Naive thymus-derived CD8-positive, alpha-beta T cell (primary cell): ENCODE measurements around the gene LYZL4. TPM values are rescaled to one million over a fixed set of nuclear protein-coding genes. Genes with fewer than 3 reads are reported as not detected.

Source experiments
- ATAC-seq, 2 donors: fragments of 150-1000 bp; cut with Tn5 transposase in 1 of 2; sonication (Bioruptor Pico), chemical (Tn5 transposase) in 1 of 2; 1 replicate in 1 of 2; 2 replicates in 1 of 2; pipeline ENCODE4 v1.10.0; 2021; ENCODE audit warnings: mild to moderate bottlenecking in 2 of 2, moderate library complexity in 2 of 2
- POLR2A ChIA-PET: fragments of 350-600 bp; sonication (Branson Sonifier 250); formaldehyde crosslinking; loops from one replicate; lab custom pipeline; 2021; ENCODE audit warnings: antibody characterized with exemption; lab: Charles Lee
- DNase-seq, 10 donors: peaks; one replicate each; pipeline versions ENCODE4 v3.0.0 to v3.0.0-alpha.2; 2020 to 2022
- H3K27ac Mint-ChIP-seq, 10 donors: one replicate each; pipeline ENCODE4 v1.8.0; 2020 to 2022; ENCODE audit warnings: mild to moderate bottlenecking in 10 of 10, mixed read lengths in 10 of 10, moderate library complexity in 4 of 10, inconsistent platforms in 1 of 10
- H3K27me3 Mint-ChIP-seq, 5 donors: one replicate each; pipeline ENCODE4 v1.8.0; 2021 to 2022; ENCODE audit warnings: mixed read lengths in 5 of 5
- H3K36me3 Mint-ChIP-seq, 3 donors: one replicate each; pipeline ENCODE4 v1.8.0; 2020 to 2022; ENCODE audit warnings: mixed read lengths in 3 of 3, mild to moderate bottlenecking in 2 of 3, inconsistent platforms in 1 of 3
- H3K4me1 Mint-ChIP-seq, 4 donors: one replicate each; pipeline ENCODE4 v1.8.0; 2021 to 2022; ENCODE audit warnings: mixed read lengths in 4 of 4
- H3K4me3 Mint-ChIP-seq, 10 donors: one replicate each; pipeline ENCODE4 v1.8.0; 2020 to 2022; ENCODE audit warnings: mild to moderate bottlenecking in 10 of 10, mixed read lengths in 10 of 10, moderate library complexity in 6 of 10, inconsistent platforms in 1 of 10
- H3K9me3 Mint-ChIP-seq, 9 donors: one replicate each; pipeline ENCODE4 v1.8.0; 2020 to 2022; ENCODE audit warnings: mixed read lengths in 9 of 9, mild to moderate bottlenecking in 3 of 9, inconsistent platforms in 1 of 9, moderate library complexity in 1 of 9
- polyA plus RNA-seq, 3 donors: library from polyadenylated mRNA; unstranded; fragments of 300-500 nt; fragmentation: Illumina TruSeq; gene quantifications; one replicate each; pipeline ENCODE4 v1.2.3, GENCODE V29; 2021
- total RNA-seq, 8 experiments: library from RNA in 2 of 8; stranded (reverse) in 2 of 8; gene quantifications; one replicate each; pipeline ENCODE4 v1.2.3 and lab custom pipeline; 2021 to 2026

The LYZL4 gene
- total and polyA plus RNA-seq, 5 experiments from 2014 or later: not detected

DNA sequence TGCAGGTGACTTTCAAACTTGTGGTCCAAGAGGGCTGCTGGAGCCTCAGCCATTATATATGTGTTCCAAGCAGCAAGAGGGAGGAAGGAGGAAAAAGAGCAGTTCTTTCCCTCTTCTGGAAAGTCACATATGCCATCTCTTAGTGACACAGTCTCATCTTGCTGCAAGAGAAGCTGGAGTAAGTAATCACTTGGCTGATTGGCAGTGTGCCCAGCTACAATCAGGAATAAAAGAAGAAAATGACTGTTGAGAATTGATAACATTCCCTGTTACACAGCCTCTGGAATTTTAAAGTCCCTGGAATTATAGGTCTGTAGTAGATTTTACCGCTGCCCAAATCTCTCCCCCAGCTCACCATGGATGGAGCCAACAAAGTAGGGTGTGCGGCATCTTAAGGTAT, 31.4 kb upstream of the LYZL4 start:
- peaks cover 4 to 7% (median 6%) of the 10 kb centered on the region in 4 donors for H3K4me1 Mint-ChIP-seq
- ATAC-seq (no peak), DNase-seq (no peak)
- no peak overlapping the region for H3K27ac Mint-ChIP-seq
- H3K36me3 Mint-ChIP-seq: no peaks in the 10 kb centered on the region
- no peak overlapping the region for H3K4me3 Mint-ChIP-seq
- POLR2A ChIA-PET: interaction anchor here (0.8 kb wide), 1 partner anchor 195 kb away, joined by 4 read pairs; no protein-coding TSS in a partner anchor
- H3K27me3 Mint-ChIP-seq: peaks cover 0 to 3% (median 0%) of the 10 kb centered on the region in 5 donors
- peaks cover 0 to 5% (median 0%) of the 10 kb centered on the region in 9 donors for H3K9me3 Mint-ChIP-seq

DNA sequence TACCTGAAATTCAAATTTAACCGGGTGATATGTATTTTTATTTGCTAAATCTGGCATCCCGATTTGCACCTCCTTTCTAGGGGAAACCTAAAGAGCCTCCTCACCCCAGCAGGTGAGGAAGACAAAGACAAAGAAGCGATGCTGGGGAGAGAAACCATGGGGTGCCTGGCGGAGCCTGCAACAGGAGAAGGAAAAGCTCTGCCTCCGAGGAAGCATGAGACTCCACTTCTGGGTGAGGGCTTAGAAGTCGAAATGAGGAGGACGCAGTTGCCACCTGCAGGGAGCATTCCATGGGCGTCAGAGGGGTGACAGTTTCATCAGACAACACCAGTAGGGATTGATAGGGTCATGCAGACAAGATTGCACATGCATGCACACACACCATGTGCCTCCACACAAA, 30.5 kb upstream of the LYZL4 start:
- Mint-ChIP-seq H3K4me3 (no peak overlapping the region), H3K9me3 (peaks cover 0 to 5% (median 0%) of the 10 kb centered on the region in 9 donors), H3K27ac (no peak overlapping the region), H3K27me3 (peaks cover 0 to 3% (median 0%) of the 10 kb centered on the region in 5 donors), H3K36me3 (no peaks in the 10 kb centered on the region), H3K4me1 (peaks cover 4 to 7% (median 6%) of the 10 kb centered on the region in 4 donors)
- DNase-seq (no peak), ATAC-seq (no peak)
- POLR2A ChIA-PET: no interaction called here

DNA sequence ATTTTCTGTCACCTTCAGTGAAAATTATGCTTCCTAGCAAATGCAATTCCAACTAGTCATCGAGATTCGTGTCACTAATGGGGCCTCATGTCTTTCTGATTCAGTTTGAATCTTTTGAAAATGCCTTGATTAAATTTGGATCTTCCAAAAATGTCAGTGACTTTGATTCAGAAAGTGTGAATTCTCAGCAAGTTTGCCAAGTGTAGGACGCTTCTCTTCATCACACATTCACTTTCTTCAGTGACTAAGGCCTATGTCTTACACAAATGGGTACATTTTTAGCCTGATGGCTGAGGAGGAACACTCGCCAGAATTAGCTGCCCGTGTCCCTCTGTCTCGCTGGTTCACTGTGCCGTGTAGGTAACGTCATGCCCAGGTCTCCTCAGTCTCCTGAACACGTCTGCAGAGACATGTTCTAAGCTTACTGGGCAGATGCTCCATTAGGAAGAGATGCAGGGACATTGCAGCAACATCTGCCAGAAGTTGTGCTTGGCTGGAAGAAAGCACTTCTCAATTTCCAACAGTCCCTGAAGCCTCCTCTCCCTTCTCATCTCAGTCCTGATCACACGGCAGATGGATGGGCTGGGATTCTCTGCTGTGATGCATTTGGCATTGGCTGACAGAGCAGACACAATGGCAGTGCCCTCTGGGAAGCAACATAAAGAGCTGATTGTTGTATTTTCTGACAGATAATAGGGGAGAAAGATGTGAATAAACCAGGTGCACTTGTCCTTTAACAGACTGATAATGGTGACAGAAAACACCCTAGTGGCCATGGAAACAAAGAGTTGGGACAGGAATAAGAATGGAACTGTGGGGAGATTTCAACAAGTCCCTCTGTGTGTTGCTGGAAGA, 29.1 kb upstream of the LYZL4 start:
- Mint-ChIP-seq H3K27me3 (peaks cover 0 to 2% (median 0%) of the 10 kb centered on the region in 5 donors), H3K4me1 (peaks cover 4 to 7% (median 6%) of the 10 kb centered on the region in 4 donors), H3K27ac (peak overlapping the region in 2 of 10 donors; percentile 12 to 48), H3K9me3 (peaks cover 0 to 5% (median 0%) of the 10 kb centered on the region in 9 donors), H3K4me3 (no peak overlapping the region), H3K36me3 (no peaks in the 10 kb centered on the region)
- no peak for DNase-seq
- ATAC-seq: no peak
- POLR2A ChIA-PET: no interaction called here

DNA sequence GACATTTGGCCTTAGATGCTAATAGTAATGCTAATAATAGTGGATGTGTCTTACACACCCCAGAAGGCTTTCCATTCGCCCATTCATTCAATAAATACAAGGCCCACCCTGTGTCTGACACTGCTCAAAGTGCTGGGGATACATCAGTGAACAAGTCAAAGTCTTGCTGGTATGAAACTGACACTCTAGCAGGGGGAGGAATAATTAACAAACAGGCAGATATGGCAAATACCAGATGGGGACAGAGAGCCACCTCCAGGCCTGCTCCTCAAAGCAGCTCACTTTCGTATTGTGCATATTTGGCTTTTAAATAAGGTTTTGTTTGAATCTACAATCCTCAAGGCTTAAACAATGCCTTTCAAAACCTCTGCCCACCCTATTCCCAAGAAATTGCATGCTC, 28.3 kb upstream of the LYZL4 start:
- ATAC-seq: no peak
- Mint-ChIP-seq H3K36me3 (no peaks in the 10 kb centered on the region), H3K27me3 (no peaks in the 10 kb centered on the region), H3K4me1 (peaks cover 2 to 6% (median 4%) of the 10 kb centered on the region in 4 donors), H3K9me3 (peaks cover 0 to 8% (median 0%) of the 10 kb centered on the region in 9 donors), H3K27ac (no peak overlapping the region), H3K4me3 (no peak overlapping the region)
- POLR2A ChIA-PET: no interaction called here
- DNase-seq: no peak

DNA sequence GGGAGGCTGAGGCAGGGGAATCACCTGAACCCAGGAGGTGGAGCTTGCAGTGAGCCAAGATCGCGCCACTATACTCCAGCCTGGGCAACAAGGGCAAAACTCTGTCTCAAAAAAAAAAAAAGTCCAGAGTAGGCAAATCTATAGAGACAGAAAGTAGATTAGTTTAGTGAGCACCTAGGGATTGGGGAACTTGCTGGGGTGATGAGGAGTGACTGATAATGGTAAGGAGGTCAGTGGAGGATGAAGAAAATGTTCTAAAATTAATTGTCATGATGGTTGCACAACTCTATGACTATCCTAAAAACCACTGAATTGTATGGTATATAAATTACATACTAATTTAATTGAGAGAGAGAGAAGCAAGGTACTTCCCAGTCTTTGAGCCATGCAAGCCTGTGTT, 27.8 kb upstream of the LYZL4 start:
- DNase-seq: no peak
- POLR2A ChIA-PET: interaction anchor here (0.7 to 0.9 kb wide), 2 partner anchors 50 to 183 kb away, joined by 3 to 4 read pairs; no protein-coding TSS in a partner anchor
- Mint-ChIP-seq H3K27me3 (no peaks in the 10 kb centered on the region), H3K4me1 (peaks cover 0 to 5% (median 1%) of the 10 kb centered on the region in 4 donors), H3K4me3 (no peak overlapping the region), H3K27ac (no peak overlapping the region), H3K36me3 (no peaks in the 10 kb centered on the region), H3K9me3 (peaks cover 0 to 13% (median 1%) of the 10 kb centered on the region in 9 donors)
- ATAC-seq: no peak

DNA sequence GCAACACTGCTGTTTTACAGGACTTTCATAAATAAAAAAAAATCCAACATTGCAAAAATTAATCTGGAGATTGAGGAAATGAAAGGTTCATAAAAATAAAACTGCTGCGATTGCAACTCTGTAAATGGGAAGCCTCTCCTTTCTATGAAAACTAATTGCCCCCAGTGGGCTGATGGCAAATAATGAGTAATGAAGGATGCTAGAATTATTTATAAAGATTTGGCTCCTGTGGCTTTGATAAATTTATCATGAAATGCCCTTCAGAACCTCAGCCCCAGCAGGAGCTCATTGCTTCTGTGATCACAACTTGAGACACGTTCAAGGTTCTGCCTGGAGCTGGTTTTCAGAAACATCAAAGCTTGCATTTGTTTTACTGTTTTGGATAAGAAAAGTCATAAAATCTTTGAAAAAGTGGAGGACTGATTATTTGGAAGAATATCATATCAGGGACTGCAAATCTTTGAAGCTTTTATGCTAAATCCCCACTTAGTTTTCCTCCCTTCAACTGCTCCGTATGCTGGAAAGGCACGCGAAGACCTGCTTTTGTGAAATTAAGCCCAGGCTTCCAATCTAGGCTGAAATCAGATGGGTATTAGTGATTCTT, 24.5 kb upstream of the LYZL4 start:
- H3K4me1 Mint-ChIP-seq: peaks cover 0 to 5% (median under 1%) of the 10 kb centered on the region in 4 donors
- ATAC-seq (no peak), DNase-seq (no peak)
- H3K27ac Mint-ChIP-seq: no peak overlapping the region
- POLR2A ChIA-PET: no interaction called here
- peaks cover 6 to 39% (median 16%) of the 10 kb centered on the region in 9 donors for H3K9me3 Mint-ChIP-seq
- no peaks in the 10 kb centered on the region for H3K27me3 Mint-ChIP-seq
- peaks cover 0 to 24% (median 18%) of the 10 kb centered on the region in 3 donors for H3K36me3 Mint-ChIP-seq
- no peak overlapping the region for H3K4me3 Mint-ChIP-seq

DNA sequence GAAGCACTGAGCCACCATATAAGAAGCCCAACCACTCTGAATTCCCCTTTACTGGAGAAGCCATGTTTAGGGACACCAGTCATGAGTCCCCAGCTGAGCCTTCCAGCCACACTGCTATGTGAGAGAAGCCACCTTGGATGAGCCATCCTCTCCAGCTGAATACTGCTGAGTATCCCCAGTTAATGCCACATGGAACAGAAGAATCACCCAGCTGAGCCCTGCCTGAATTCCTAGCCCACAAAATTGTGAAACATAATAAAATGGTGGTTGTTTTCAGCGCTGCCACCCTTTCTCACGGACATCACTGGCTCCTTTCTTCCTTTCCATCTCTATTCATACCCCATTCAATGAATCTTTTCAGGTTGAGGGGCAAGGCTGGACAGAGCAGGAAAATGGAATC, 22.1 kb upstream of the LYZL4 start:
- no peak for ATAC-seq
- Mint-ChIP-seq H3K9me3 (peaks cover 6 to 39% (median 16%) of the 10 kb centered on the region in 9 donors), H3K27me3 (peaks cover 0 to 2% (median 0%) of the 10 kb centered on the region in 5 donors), H3K4me1 (peaks cover 0 to 3% (median 0%) of the 10 kb centered on the region in 4 donors), H3K4me3 (peak overlapping the region in 1 of 10 donors; percentile 45), H3K36me3 (peaks cover 0 to 24% (median 18%) of the 10 kb centered on the region in 3 donors), H3K27ac (no peak overlapping the region)
- POLR2A ChIA-PET: no interaction called here
- no peak for DNase-seq

DNA sequence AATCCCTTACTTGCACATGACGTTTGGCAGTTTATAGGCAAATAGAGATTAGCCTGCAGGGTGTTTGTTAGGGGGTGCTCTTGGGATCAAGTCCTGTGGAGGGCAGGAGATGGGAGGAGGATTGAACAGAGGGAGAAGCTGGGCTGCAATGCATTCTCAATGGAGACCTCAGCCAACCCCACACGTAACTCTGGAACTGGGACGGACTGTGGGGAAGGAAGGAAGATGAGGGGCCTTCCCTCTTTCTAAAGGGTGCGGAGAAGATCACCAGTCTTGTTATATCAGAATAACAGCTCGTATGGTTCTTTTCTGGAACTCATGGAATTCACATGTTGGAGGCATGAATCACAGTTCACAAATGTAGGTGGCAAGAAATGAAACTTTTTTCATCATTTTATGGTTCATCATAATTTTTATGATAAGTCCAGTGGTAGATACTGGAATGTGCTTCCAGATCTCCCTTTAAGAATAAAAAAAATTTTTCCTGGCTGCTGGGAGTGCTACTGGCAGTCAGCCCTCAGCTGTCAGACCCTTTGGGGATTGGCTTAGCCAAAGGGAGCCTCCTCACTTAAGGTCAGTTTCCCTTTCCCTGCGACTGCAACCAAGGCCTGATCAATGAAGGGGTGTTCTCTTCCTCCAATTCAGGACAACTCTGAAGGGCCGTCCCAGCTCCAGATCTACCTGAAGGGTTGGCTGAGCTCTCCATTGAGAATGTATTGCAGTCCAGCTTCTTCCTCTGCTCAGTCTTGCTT, 20.5 kb upstream of the LYZL4 start:
- Mint-ChIP-seq H3K4me3 (no peak overlapping the region), H3K27me3 (peaks cover 0 to 2% (median 0%) of the 10 kb centered on the region in 5 donors), H3K4me1 (peaks cover 0 to 3% (median 0%) of the 10 kb centered on the region in 4 donors), H3K27ac (no peak overlapping the region), H3K36me3 (peaks cover 0 to 24% (median 18%) of the 10 kb centered on the region in 3 donors), H3K9me3 (peaks cover 6 to 34% (median 16%) of the 10 kb centered on the region in 9 donors)
- POLR2A ChIA-PET: interaction anchor here (0.9 to 1.5 kb wide), 2 partner anchors 38 to 41 kb away, joined by 3 to 4 read pairs; no protein-coding TSS in a partner anchor
- no peak for ATAC-seq
- DNase-seq: no peak

DNA sequence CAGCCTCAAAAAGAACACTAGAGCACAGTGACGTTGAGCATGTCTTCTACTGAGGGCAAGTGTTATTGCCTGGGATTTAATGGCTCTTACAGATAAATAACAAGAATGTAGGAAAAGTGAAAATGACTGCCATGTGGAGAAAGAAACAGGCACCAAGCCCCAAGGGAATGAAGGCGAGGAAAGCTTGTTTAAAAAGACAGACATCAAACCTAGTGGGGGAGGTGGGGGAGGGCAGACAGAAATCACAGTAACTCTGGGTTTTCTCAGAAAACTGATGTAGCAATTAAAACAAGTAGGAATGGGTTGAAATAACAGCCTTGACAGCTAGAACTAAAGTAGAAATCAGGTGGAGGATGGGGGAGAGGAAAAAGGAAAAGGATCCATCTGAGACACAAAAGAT, 18.4 kb upstream of the LYZL4 start:
- Mint-ChIP-seq H3K27me3 (peaks cover 0 to 2% (median 0%) of the 10 kb centered on the region in 5 donors), H3K9me3 (peaks cover 6 to 32% (median 16%) of the 10 kb centered on the region in 9 donors), H3K4me3 (no peak overlapping the region), H3K36me3 (peaks cover 0 to 24% (median 18%) of the 10 kb centered on the region in 3 donors), H3K27ac (peak overlapping the region in 1 of 10 donors; percentile 26), H3K4me1 (peaks cover 0 to 3% (median 0%) of the 10 kb centered on the region in 4 donors)
- DNase-seq: no peak
- no peak for ATAC-seq
- POLR2A ChIA-PET: interaction anchor here (1.3 kb wide), 1 partner anchor 83 kb away, joined by 5 read pairs; no protein-coding TSS in a partner anchor

DNA sequence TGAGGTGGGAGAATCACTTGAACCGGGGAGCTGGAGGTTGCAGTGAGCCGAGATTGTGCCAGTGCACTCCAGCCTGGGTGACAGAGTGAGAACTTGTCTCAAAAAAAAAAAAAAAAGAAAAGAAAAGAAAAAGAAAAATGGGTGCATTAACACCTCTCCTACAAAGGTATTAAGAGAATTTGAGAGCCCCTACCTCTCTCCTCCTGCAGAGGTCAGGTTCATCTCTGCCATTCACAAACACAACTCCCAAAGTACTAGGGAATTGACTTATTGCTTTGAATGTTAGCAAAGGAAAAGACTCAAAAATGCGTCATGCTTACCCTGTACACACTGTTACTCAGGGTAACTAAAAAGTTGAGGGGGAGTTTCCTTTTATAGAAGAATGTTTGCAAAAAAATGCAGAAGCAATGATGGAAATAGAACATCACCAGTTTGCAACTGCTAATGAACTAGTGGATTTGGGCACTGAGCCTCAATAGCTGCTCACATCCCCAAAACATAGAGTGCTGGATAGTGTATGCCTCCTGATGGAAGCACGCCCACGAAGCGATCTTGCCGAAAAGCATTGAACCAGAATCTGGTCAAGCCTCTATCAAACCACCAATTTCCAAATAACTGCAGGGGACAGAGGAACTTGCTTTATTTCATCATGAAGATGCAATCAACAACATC, 15.5 kb upstream of the LYZL4 start:
- Mint-ChIP-seq H3K9me3 (peaks cover 0 to 8% (median 3%) of the 10 kb centered on the region in 9 donors), H3K27me3 (peaks cover 0 to 2% (median 0%) of the 10 kb centered on the region in 5 donors), H3K4me3 (no peak overlapping the region), H3K36me3 (peaks cover 0 to 5% (median 3%) of the 10 kb centered on the region in 3 donors), H3K4me1 (no peaks in the 10 kb centered on the region), H3K27ac (peak overlapping the region in 1 of 10 donors; percentile 70)
- no peak for DNase-seq
- POLR2A ChIA-PET: no interaction called here
- no peak for ATAC-seq

DNA sequence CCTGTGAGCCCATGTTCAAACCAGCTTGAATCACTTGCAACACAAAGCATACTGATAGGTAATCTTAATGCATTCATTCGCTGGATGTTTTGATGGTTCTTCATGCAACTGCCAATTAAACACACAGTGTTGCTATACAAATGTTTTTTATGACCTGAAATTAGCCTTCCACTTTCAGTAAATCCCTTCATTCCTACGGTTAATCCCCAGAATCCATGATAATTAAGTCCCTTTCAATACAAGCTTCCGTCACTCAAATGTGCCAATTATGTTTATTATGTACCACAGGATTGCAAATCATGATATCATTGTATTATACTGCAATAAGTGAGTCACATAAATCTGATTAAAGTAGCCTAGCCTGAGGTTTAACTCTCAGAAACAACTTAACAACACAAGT, 14.5 kb upstream of the LYZL4 start:
- Mint-ChIP-seq H3K27me3 (peaks cover 0 to 2% (median 0%) of the 10 kb centered on the region in 5 donors), H3K27ac (no peak overlapping the region), H3K4me1 (peaks cover 0 to 2% (median 0%) of the 10 kb centered on the region in 4 donors), H3K9me3 (peaks cover 0 to 3% (median 0%) of the 10 kb centered on the region in 9 donors), H3K36me3 (peaks cover 0 to 3% (median 0%) of the 10 kb centered on the region in 3 donors), H3K4me3 (no peak overlapping the region)
- POLR2A ChIA-PET: no interaction called here
- no peak for DNase-seq
- ATAC-seq: no peak
